Keratinocyte (primary cell): ENCODE data around the gene TPCN2.

ENCODE experiments used
- EZH2 ChIP-seq: IDR thresholded peaks from one replicate; pipeline ENCODE4 v1.6.1; 2012; ENCODE audit warnings: inconsistent platforms, mild to moderate bottlenecking, low read length, moderate library complexity
- TF ChIP-seq, protein P1 (sequence below), 3 experiments: IDR thresholded peaks in 1 of 3; conservative IDR thresholded peaks in 1 of 3; optimal IDR thresholded peaks in 1 of 3; 2 replicates in 2 of 3; 3 replicates in 1 of 3; pipeline versions ENCODE3 to v1.5.1; 2011; ENCODE audit warnings: low read length in 3 of 3, mild to moderate bottlenecking in 3 of 3, moderate library complexity in 2 of 3, control low read depth in 1 of 3, inconsistent platforms in 1 of 3; ENCODE audit not compliant: insufficient read depth in 2 of 3; ENCODE audit errors: extremely low read depth in 1 of 3

DNA sequence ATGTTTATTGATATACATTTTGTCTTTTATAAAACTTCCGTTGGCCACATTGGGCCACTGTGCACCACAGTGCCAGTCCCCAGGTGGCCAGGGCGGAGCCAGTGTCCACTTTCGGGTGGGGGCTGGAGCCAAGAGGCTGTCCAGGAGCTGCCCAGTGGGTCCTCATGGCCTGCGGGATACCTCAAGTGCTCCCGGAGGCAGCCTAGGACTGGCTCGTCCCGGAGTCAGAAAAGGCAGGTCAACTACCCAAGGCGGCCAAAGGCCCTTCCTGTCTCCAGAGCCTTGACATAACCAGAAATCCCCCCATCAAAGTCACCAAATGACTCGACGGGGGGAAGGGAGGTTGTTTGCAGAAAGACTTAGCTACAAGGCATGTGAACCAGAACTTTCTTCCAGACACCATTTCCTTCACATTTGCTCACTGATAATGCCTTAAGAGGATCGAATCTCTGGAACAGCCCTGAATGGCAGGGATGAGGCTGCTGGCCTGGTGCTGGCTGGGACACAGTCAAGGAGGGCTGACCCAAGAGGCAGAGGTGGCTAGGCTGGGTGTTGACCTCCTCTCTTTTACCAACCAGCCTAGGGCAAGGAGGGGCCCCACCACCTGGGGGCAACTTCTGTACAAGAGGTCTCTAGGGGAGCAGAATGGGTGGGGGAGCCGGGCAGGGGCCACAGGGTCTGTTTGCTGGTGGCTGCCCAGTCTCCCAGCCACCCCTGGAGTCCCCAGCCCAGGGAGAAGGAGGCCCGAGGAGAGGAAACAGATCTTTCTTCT, 44.1 kb upstream of the TPCN2 start:
- TF ChIP-seq, protein P1, sequence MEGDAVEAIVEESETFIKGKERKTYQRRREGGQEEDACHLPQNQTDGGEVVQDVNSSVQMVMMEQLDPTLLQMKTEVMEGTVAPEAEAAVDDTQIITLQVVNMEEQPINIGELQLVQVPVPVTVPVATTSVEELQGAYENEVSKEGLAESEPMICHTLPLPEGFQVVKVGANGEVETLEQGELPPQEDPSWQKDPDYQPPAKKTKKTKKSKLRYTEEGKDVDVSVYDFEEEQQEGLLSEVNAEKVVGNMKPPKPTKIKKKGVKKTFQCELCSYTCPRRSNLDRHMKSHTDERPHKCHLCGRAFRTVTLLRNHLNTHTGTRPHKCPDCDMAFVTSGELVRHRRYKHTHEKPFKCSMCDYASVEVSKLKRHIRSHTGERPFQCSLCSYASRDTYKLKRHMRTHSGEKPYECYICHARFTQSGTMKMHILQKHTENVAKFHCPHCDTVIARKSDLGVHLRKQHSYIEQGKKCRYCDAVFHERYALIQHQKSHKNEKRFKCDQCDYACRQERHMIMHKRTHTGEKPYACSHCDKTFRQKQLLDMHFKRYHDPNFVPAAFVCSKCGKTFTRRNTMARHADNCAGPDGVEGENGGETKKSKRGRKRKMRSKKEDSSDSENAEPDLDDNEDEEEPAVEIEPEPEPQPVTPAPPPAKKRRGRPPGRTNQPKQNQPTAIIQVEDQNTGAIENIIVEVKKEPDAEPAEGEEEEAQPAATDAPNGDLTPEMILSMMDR (optimal IDR thresholded peaks at IDR 0.05 in 1 of 3, IDR thresholded peaks at IDR 0.05 in 1 of 3, conservative IDR thresholded peaks at IDR 0.05 in 1 of 3; ENCODE audit: extremely low read depth in 1 of 3, insufficient read depth in 2 of 3, low read length in 3 of 3), result no peak
- TF ChIP-seq EZH2, result no peak
